Suprapubic skin (tissue), 4 donors: ENCODE results near the gene CBX4. TPM values are rescaled to one million over a fixed set of nuclear protein-coding genes. Genes with fewer than 3 reads are reported as not detected.

Experiments
- DNase-seq, 2 donors: peaks; one replicate each; pipeline ENCODE4 v3.0.0-alpha.2; 2019; ENCODE audit warnings: low spot score in 2 of 2
- H3K27ac ChIP-seq: fragments of 200-600 bp; sonication (generic); one replicate; pipeline ENCODE4 v1.5.1; 2019
- H3K27me3 ChIP-seq: fragments of 200-600 bp; sonication (generic); one replicate; pipeline ENCODE4 v1.5.1; 2019
- H3K36me3 ChIP-seq: fragments of 200-600 bp; sonication (generic); one replicate; pipeline ENCODE4 v1.5.1; 2019
- H3K4me1 ChIP-seq: fragments of 200-600 bp; sonication (generic); one replicate; pipeline ENCODE4 v1.5.1; 2019
- H3K4me3 ChIP-seq: fragments of 200-600 bp; sonication (generic); one replicate; pipeline ENCODE4 v1.5.1; 2019; ENCODE audit warnings: mild to moderate bottlenecking
- H3K9me3 ChIP-seq: fragments of 200-600 bp; sonication (generic); one replicate; pipeline ENCODE4 v1.5.1; 2019
- CTCF ChIP-seq, 2 donors: fragments of 200-600 bp in 1 of 2; fragments of 450-650 bp in 1 of 2; sonication (generic) in 1 of 2; IDR thresholded peaks; one replicate each; pipeline ENCODE4 v1.5.1; 2016 to 2019; ENCODE audit warnings: antibody characterized with exemption in 2 of 2, mild to moderate bottlenecking in 1 of 2, moderate library complexity in 1 of 2
- EP300 ChIP-seq: sonication (generic); formaldehyde crosslinking; IDR thresholded peaks from one replicate; pipeline ENCODE4 v1.6.1; 2017; ENCODE audit warnings: antibody characterized with exemption
- POLR2A ChIP-seq, 2 donors: fragments of 450-650 bp; IDR thresholded peaks; one replicate each; pipeline ENCODE4 v1.6.1; 2017; ENCODE audit warnings: antibody characterized with exemption in 2 of 2, mild to moderate bottlenecking in 2 of 2, moderate library complexity in 2 of 2
- POLR2AphosphoS5 ChIP-seq, 3 donors: sonication (generic); formaldehyde crosslinking; IDR thresholded peaks; one replicate each; pipeline ENCODE4 v1.6.1; 2017; ENCODE audit warnings: antibody characterized with exemption in 3 of 3
- WGBS: methylation state at CpG from one replicate; pipeline ENCODE4 v1.1.5; 2018; 5-methylcytosine and 5-hydroxymethylcytosine counted together
- total RNA-seq, 4 donors: library from RNA; depleted of rRNA; stranded (reverse); fragments of >200 nt; gene quantifications; one replicate each; pipeline ENCODE4 v1.1.0, GENCODE V29; 2016

The CBX4 gene
- 10 to 100 TPM; 33.0 to 47.7 (median 38.0) TPM for total RNA-seq

GRCh38 chr17:79839356-79840268 is at the start of gene CBX4:
Gene CBX4 (minus strand): TSS chr17:79839440. CDS start chr17:79839251, 189 bp downstream.
- peak; percentile 96 to 97 for DNase-seq
- Histone ChIP-seq H3K4me1 (peaks cover 83% of the 10 kb centered on the region), H3K4me3 (peak within 1 kb of the TSS; percentile 87), H3K9me3 (no peaks in the 10 kb centered on the region), H3K27me3 (peaks cover 34% of the 10 kb centered on the region), H3K36me3 (peaks cover 9% of the 10 kb centered on the region), H3K27ac (peak within 1 kb of the TSS; percentile 96)
- TF ChIP-seq CTCF (IDR thresholded peaks at IDR 0.05): peak; percentile 29 to 77
- no peak for TF ChIP-seq EP300
- TF ChIP-seq POLR2AphosphoS5 (IDR thresholded peaks at IDR 0.05): no peak
- TF ChIP-seq POLR2A (IDR thresholded peaks at IDR 0.05): peak; percentile 31 to 84
- WGBS: 5% methylated on average over 23 of the region's 103 CpGs

- TF ChIP-seq EP300 (no peak), POLR2AphosphoS5 (IDR thresholded peaks at IDR 0.05) (no peak), CTCF (IDR thresholded peaks at IDR 0.05) (no peak), POLR2A (IDR thresholded peaks at IDR 0.05) (no peak)
- no peak overlapping the region for H3K4me3 ChIP-seq
- WGBS: 89% methylated on average over 17 of the region's 17 CpGs
Measured at GRCh38 chr17:79888009-79888540, 48.8 kb upstream of the CBX4 start.

GRCh38 chr17:79887451-79887991 is 48.3 kb upstream of the CBX4 start:
- WGBS: 90% methylated on average over 14 of the region's 14 CpGs
- no peak overlapping the region for H3K4me3 ChIP-seq
- TF ChIP-seq CTCF (IDR thresholded peaks at IDR 0.05) (no peak), POLR2AphosphoS5 (IDR thresholded peaks at IDR 0.05) (no peak), EP300 (no peak), POLR2A (IDR thresholded peaks at IDR 0.05) (no peak)
- no peak overlapping the region for H3K27ac ChIP-seq
- H3K9me3 ChIP-seq: no peaks in the 10 kb centered on the region
- no peak for DNase-seq
- peaks cover 68% of the 10 kb centered on the region for H3K27me3 ChIP-seq
- H3K36me3 ChIP-seq: no peaks in the 10 kb centered on the region
- H3K4me1 ChIP-seq: peaks cover 15% of the 10 kb centered on the region

More at GRCh38 chr17:79888009-79888540, 48.8 kb upstream of the CBX4 start:
- Histone ChIP-seq H3K36me3 (no peaks in the 10 kb centered on the region), H3K27ac (no peak overlapping the region), H3K27me3 (peaks cover 70% of the 10 kb centered on the region), H3K4me1 (peaks cover 20% of the 10 kb centered on the region), H3K9me3 (no peaks in the 10 kb centered on the region)
- no peak for DNase-seq

- Histone ChIP-seq H3K9me3 (no peaks in the 10 kb centered on the region), H3K27me3 (peaks cover 37% of the 10 kb centered on the region)
- TF ChIP-seq POLR2A (IDR thresholded peaks at IDR 0.05) (no peak), EP300 (no peak), POLR2AphosphoS5 (IDR thresholded peaks at IDR 0.05) (no peak), CTCF (IDR thresholded peaks at IDR 0.05) (no peak)
Measured at GRCh38 chr17:79883202-79883601, 44.0 kb upstream of the CBX4 start.

More at GRCh38 chr17:79883202-79883601, 44.0 kb upstream of the CBX4 start:
- Histone ChIP-seq H3K36me3 (no peaks in the 10 kb centered on the region), H3K4me1 (no peaks in the 10 kb centered on the region), H3K4me3 (no peak overlapping the region), H3K27ac (no peak overlapping the region)
- no peak for DNase-seq
- WGBS: 74% methylated on average over 7 of the region's 7 CpGs
